ENCODE measurements around the gene IER3. TPM values are rescaled to one million over a fixed set of nuclear protein-coding genes. Genes with fewer than 3 reads are reported as not detected.

Gene IER3
- total and polyA plus RNA-seq, 2 experiments from 2014 or later: 19.9 to 21.2 TPM

GRCh38 chr6:30749554-30750378 lies 5.4 kb upstream of the IER3 start (continued):
- TF ChIP-seq ZNF462 (CRISPR knock-in tag; IDR thresholded peaks at IDR 0.05): no peak
- no peak for TF ChIP-seq STAT1 (IDR thresholded peaks at IDR 0.05; ENCODE audit: unreplicated experiment)
- no peak for TF ChIP-seq JUNB (IDR thresholded peaks at IDR 0.05; ENCODE audit: unreplicated experiment)

GRCh38 chr6:30748851-30749540 lies 4.6 kb upstream of the IER3 start:
- Histone ChIP-seq H3K9me2 (ENCODE audit: insufficient read depth) (no peaks in the 10 kb centered on the region), H3F3A (replicated peaks; ENCODE audit: low read depth) (0 out of 2 replicates have a peak, but pooled peaks cover 3% of the 10 kb centered on the region), H3K79me2 (replicated peaks; ENCODE audit: insufficient read depth) (no peaks in the 10 kb centered on the region), H3K4me2 (no peak overlapping the region), H3K4me3 (no peak overlapping the region), H3K27me3 (ENCODE audit: insufficient read depth) (no peaks in the 10 kb centered on the region), H4K20me1 (replicated peaks; ENCODE audit: insufficient read depth) (no peaks in the 10 kb centered on the region), H3K4me1 (ENCODE audit: insufficient read depth) (peaks cover 9% of the 10 kb centered on the region; the same call in 1 of the 2 replicates), H3K27ac (ENCODE audit: low read depth) (no peak overlapping the region), H2AFZ (peak overlapping the region; percentile 43; the same call in 1 of the 2 replicates), H3K36me3 (ENCODE audit: insufficient read depth) (no peaks in the 10 kb centered on the region)
- H3K27ac Mint-ChIP-seq: no peak overlapping the region
- no peaks in the 10 kb centered on the region for H3K36me3 Mint-ChIP-seq (ENCODE audit: low read depth)
- no peak overlapping the region for H3K4me3 Mint-ChIP-seq
- peaks cover 18% of the 10 kb centered on the region for H3K4me1 Mint-ChIP-seq
- no peak for ATAC-seq
- H3K27me3 Mint-ChIP-seq (ENCODE audit: insufficient read depth, low read depth, poor library complexity): peaks cover 18% of the 10 kb centered on the region
- DNase-seq (ENCODE audit: low spot score): no peak
- no peaks in the 10 kb centered on the region; the same call in 2 of the 3 replicates for H3K9me3 Mint-ChIP-seq
- no peak for TF ChIP-seq REST (IDR thresholded peaks at IDR 0.05; ENCODE audit: unreplicated experiment)
- no peak for TF ChIP-seq CREB1 (CRISPR knock-in tag; IDR thresholded peaks at IDR 0.05; ENCODE audit: low read depth)
